Lower leg skin (tissue), 4 donors: ENCODE results near the gene COG5. TPM values are rescaled to one million over a fixed set of nuclear protein-coding genes. Genes with fewer than 3 reads are reported as not detected.

Experiments used
- DNase-seq, 2 donors: peaks; one replicate each; pipeline ENCODE4 v3.0.0-alpha.2; 2019; ENCODE audit warnings: low spot score in 2 of 2
- H3K4me3 ChIP-seq: fragments of 200-600 bp; sonication (generic); 2 replicates; pipeline ENCODE4 v1.5.1; 2017; ENCODE audit warnings: mild to moderate bottlenecking, low read depth; ENCODE audit not compliant: poor library complexity, severe bottlenecking
- POLR2A ChIP-seq, 2 donors: fragments of 450-650 bp; IDR thresholded peaks; one replicate each; pipeline ENCODE4 v1.6.1; 2016 to 2017; ENCODE audit warnings: antibody characterized with exemption in 2 of 2, mild to moderate bottlenecking in 1 of 2, moderate library complexity in 1 of 2
- WGBS, 2 donors: methylation state at CpG; one replicate each; pipeline ENCODE4 v1.1.5; 2018; 5-methylcytosine and 5-hydroxymethylcytosine counted together
- intact Hi-C: fragments of 100-400 bp; cut with DNase I; formaldehyde crosslinking; loops from one replicate; pipeline ENCODE4 v1.15.0; 2023; ENCODE audit warnings: low total_unique reads
- total RNA-seq, 4 donors: library from RNA; depleted of rRNA; stranded (reverse); fragments of >200 nt; gene quantifications; one replicate each; pipeline ENCODE4 v1.1.0, GENCODE V29; 2016
- TF ChIP-seq, protein P1 (sequence below), 3 donors: fragments of 450-650 bp; IDR thresholded peaks; one replicate each; pipeline ENCODE4 v1.5.1; 2016; ENCODE audit warnings: antibody characterized with exemption in 3 of 3, mild to moderate bottlenecking in 3 of 3, moderate library complexity in 2 of 3

COG5 gene
- total RNA-seq, 4 donors from 2014 or later, result 34.4 to 50.6 (median 43.4) TPM

DNA sequence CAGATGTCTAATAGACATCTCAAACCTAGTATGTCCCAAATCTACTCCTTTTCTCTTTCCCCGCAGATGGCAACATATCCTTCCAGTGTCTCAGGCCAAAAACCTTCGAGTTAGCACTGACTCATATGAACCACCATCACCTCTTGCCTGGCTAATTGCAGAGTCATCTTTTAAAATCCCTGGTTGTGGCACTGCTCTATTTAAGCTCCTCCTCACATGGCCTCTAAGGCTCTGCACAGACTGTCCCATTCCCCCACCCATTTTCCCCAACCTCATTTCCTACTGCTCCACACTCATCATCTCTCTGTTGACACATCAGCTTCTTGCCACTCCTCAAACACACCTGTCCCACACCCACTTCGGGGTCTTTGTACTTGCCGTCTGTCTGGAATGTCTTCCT, 411.7 kb downstream of the COG5 start:
- intact Hi-C loops, result no loop called here

More for the DNA sequence above, 411.7 kb downstream of the COG5 start:
- no peak overlapping the region for H3K4me3 ChIP-seq
- DNase-seq, result no peak
- TF ChIP-seq POLR2A (IDR thresholded peaks at IDR 0.05), result no peak
- TF ChIP-seq, protein P1, sequence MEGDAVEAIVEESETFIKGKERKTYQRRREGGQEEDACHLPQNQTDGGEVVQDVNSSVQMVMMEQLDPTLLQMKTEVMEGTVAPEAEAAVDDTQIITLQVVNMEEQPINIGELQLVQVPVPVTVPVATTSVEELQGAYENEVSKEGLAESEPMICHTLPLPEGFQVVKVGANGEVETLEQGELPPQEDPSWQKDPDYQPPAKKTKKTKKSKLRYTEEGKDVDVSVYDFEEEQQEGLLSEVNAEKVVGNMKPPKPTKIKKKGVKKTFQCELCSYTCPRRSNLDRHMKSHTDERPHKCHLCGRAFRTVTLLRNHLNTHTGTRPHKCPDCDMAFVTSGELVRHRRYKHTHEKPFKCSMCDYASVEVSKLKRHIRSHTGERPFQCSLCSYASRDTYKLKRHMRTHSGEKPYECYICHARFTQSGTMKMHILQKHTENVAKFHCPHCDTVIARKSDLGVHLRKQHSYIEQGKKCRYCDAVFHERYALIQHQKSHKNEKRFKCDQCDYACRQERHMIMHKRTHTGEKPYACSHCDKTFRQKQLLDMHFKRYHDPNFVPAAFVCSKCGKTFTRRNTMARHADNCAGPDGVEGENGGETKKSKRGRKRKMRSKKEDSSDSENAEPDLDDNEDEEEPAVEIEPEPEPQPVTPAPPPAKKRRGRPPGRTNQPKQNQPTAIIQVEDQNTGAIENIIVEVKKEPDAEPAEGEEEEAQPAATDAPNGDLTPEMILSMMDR (IDR thresholded peaks at IDR 0.05), result no peak
- WGBS, 2 donors, result 41 to 45% methylated on average over 4 of the region's 4 CpGs

Other genes with a start within 250 kb of the COG5 start
- not detected for gene GPR22, start 93.9 kb downstream of the COG5 start, total RNA-seq
- 10 to 100 TPM in 2 of 4 donors, 1 to 10 TPM in 2; 6.6 to 14.5 (median 9.4) TPM for gene DUS4L, start 51 bp upstream of the COG5 start, total RNA-seq
- gene BCAP29, start 16.3 kb upstream of the COG5 start, total RNA-seq, result 10 to 100 TPM; 53.3 to 81.7 (median 75.9) TPM
- gene SLC26A4, start 96.9 kb upstream of the COG5 start, total RNA-seq, result under 1 TPM in 3 of 4 donors, not detected in 1; 0.17 to 0.44 (median 0.29) TPM
- gene CBLL1, start 180.2 kb upstream of the COG5 start, total RNA-seq, result 10 to 100 TPM; 32.2 to 66.4 (median 42.6) TPM
- gene SLC26A3, start 239.3 kb upstream of the COG5 start, total RNA-seq, result under 1 TPM in 1 of 4 donors, not detected in 3; 0.13 TPM